SH-SY5Y (cell line): ENCODE measurements around the gene ABAT.

ENCODE experiments used
- GATA2 ChIP-seq: IDR thresholded peaks from 2 replicates; pipeline ENCODE4 v1.6.1; 2011; ENCODE audit warnings: mild to moderate bottlenecking, low read depth, low read length
- GATA3 ChIP-seq: IDR thresholded peaks from 2 replicates; pipeline ENCODE4 v1.6.1; 2011; ENCODE audit warnings: low read depth, mild to moderate bottlenecking, low read length, moderate library complexity

DNA sequence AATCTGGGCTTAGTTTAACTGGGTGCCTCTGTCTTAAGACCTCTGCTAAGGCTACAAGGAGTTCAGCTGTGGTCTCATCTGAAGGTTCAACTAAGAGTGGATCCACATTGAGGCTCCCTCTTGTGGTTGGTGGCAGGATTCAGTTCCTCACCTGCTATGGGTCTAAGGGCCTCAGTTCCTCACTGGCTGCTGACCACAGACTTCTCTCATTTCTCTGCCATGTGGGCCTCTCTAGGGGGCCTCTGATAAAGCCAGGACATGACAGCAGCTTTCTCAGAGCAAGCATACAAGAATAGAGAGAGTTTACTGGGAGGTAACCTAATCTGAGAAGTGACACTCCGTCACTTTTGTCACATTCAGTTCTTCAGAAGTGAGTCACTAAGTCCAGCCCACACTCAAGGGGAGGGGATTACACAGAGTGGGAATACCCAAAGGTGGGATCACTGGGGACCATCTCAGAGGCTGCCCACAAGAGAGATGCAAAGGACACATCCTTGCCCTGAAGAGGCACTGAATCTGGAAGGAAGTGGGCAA, 19.2 kb upstream of the ABAT start:
- TF ChIP-seq GATA3 (no peak), GATA2 (no peak)
